CD14-positive monocyte (primary cell): ENCODE measurements around the gene CST4. TPM values are rescaled to one million over a fixed set of nuclear protein-coding genes. Genes with fewer than 3 reads are reported as not detected.
A peak's percentile ranks its signal among the peaks of the same experiment; 100 is the strongest.

Experiments used
- DNase-seq, 3 donors: peaks; one replicate each; pipeline ENCODE4 v3.0.0-alpha.2; 2011 to 2022
- H2AFZ ChIP-seq: 2 replicates; pipeline ENCODE4 v1.6.0; 2012; ENCODE audit warnings: mild to moderate bottlenecking, low read depth, low read length, inconsistent platforms; ENCODE audit not compliant: insufficient read depth, poor library complexity, severe bottlenecking
- H3K27ac ChIP-seq, 2 donors: 1 replicate in 1 of 2; 2 replicates in 1 of 2; pipeline ENCODE4 v1.5.1; 2012 to 2013; ENCODE audit warnings: low read length in 2 of 2, control low read depth in 1 of 2, inconsistent platforms in 1 of 2, low read depth in 1 of 2, mild to moderate bottlenecking in 1 of 2
- H3K27me3 ChIP-seq, 2 donors: one replicate each; pipeline versions ENCODE4 v1.6.0 to v1.6.1; 2011 to 2013; ENCODE audit warnings: low read length in 2 of 2; ENCODE audit not compliant: control insufficient read depth in 2 of 2, insufficient read depth in 2 of 2
- H3K36me3 ChIP-seq, 2 donors: replicated peaks in 1 of 2; 1 replicate in 1 of 2; 2 replicates in 1 of 2; pipeline versions ENCODE4 v1.5.1 to v1.6.1; 2012 to 2013; ENCODE audit warnings: low read length in 2 of 2, control low read depth in 1 of 2, inconsistent platforms in 1 of 2, mild to moderate bottlenecking in 1 of 2; ENCODE audit not compliant: insufficient read depth in 2 of 2, control insufficient read depth in 1 of 2
- H3K4me1 ChIP-seq, 2 donors: 1 replicate in 1 of 2; 2 replicates in 1 of 2; pipeline versions ENCODE4 v1.5.1 to v1.6.1; 2012 to 2013; ENCODE audit warnings: low read length in 2 of 2, control low read depth in 1 of 2, inconsistent platforms in 1 of 2, mild to moderate bottlenecking in 1 of 2, moderate library complexity in 1 of 2; ENCODE audit not compliant: insufficient read depth in 2 of 2, control insufficient read depth in 1 of 2
- H3K4me2 ChIP-seq: replicated peaks from 2 replicates; pipeline ENCODE3; 2012; ENCODE audit warnings: low read length, moderate library complexity, mild to moderate bottlenecking; ENCODE audit not compliant: poor library complexity, severe bottlenecking; ENCODE audit errors: extremely low read depth
- H3K4me3 ChIP-seq, 3 experiments: fragments of 200-600 bp in 1 of 3; sonication (generic) in 1 of 3; replicated peaks in 1 of 3; 1 replicate in 2 of 3; 2 replicates in 1 of 3; pipeline ENCODE4 v1.5.1; 2011 to 2013; ENCODE audit warnings: low read length in 3 of 3, mild to moderate bottlenecking in 3 of 3, control low read depth in 2 of 3, low read depth in 2 of 3, inconsistent platforms in 1 of 3, moderate library complexity in 1 of 3
- H3K79me2 ChIP-seq: 2 replicates; pipeline ENCODE4 v1.6.0; 2012; ENCODE audit warnings: mild to moderate bottlenecking, control low read depth, inconsistent platforms, low read length, moderate library complexity; ENCODE audit not compliant: insufficient read depth
- H3K9ac ChIP-seq: 2 replicates; pipeline ENCODE4 v1.6.0; 2017; ENCODE audit warnings: low read length, mild to moderate bottlenecking; ENCODE audit not compliant: insufficient read depth, poor library complexity, severe bottlenecking
- H3K9me3 ChIP-seq, 2 donors: replicated peaks in 1 of 2; 1 replicate in 1 of 2; 2 replicates in 1 of 2; pipeline versions ENCODE4 v1.5.1 to v1.6.1; 2012 to 2013; ENCODE audit warnings: low read length in 2 of 2, control low read depth in 1 of 2; ENCODE audit not compliant: control insufficient read depth in 1 of 2, insufficient read depth in 1 of 2
- H4K20me1 ChIP-seq: 2 replicates; pipeline ENCODE4 v1.6.0; 2012; ENCODE audit warnings: mild to moderate bottlenecking, low read length, control low read depth, moderate library complexity; ENCODE audit not compliant: insufficient read depth
- H3K27ac Mint-ChIP-seq, 7 donors: one replicate each; pipeline ENCODE4 v1.8.0; 2020; ENCODE audit warnings: mild to moderate bottlenecking in 7 of 7, mixed read lengths in 7 of 7, moderate library complexity in 6 of 7, inconsistent platforms in 2 of 7
- H3K27me3 Mint-ChIP-seq, 3 donors: one replicate each; pipeline ENCODE4 v1.8.0; 2021 to 2022; ENCODE audit warnings: low read depth in 3 of 3, mild to moderate bottlenecking in 3 of 3, mixed read lengths in 3 of 3, moderate library complexity in 3 of 3, inconsistent platforms in 1 of 3
- H3K36me3 Mint-ChIP-seq, 2 donors: one replicate each; pipeline ENCODE4 v1.8.0; 2020; ENCODE audit warnings: mixed read lengths in 2 of 2, inconsistent platforms in 1 of 2, mild to moderate bottlenecking in 1 of 2
- H3K4me1 Mint-ChIP-seq: one replicate; pipeline ENCODE4 v1.8.0; 2020; ENCODE audit warnings: mild to moderate bottlenecking, mixed read lengths
- H3K4me3 Mint-ChIP-seq, 2 donors: one replicate each; pipeline ENCODE4 v1.8.0; 2020; ENCODE audit warnings: mild to moderate bottlenecking in 2 of 2, mixed read lengths in 2 of 2, moderate library complexity in 1 of 2
- H3K9me3 Mint-ChIP-seq, 7 donors: one replicate each; pipeline ENCODE4 v1.8.0; 2020 to 2022; ENCODE audit warnings: mixed read lengths in 7 of 7, mild to moderate bottlenecking in 6 of 7, moderate library complexity in 6 of 7, inconsistent platforms in 2 of 7
- WGBS: methylation state at CpG from one replicate; pipeline ENCODE4 v1.1.5; 2013; ENCODE audit warnings: missing lambda C conversion rate; ENCODE audit not compliant: insufficient coverage; 5-methylcytosine and 5-hydroxymethylcytosine counted together
- intact Hi-C, 2 donors: fragments of 100-400 bp; cut with micrococcal nuclease; formaldehyde crosslinking; loops; one replicate each; pipeline versions ENCODE4 v1.15.0 to v1.15.1; 2023
- polyA plus RNA-seq, 3 donors: library from polyadenylated mRNA; depleted of rRNA in 1 of 3; unstranded in 2 of 3; stranded (reverse) in 1 of 3; fragments of 300-500 nt in 2 of 3; fragments of >200 nt in 1 of 3; fragmentation: Illumina TruSeq in 2 of 3; gene quantifications; 1 replicate in 2 of 3; 2 replicates in 1 of 3; pipeline ENCODE4 v1.2.3, GENCODE V29; 2012 to 2021
- TF ChIP-seq, protein P1 (sequence below): fragments of 200-600 bp; IDR thresholded peaks from one replicate; pipeline ENCODE4 v1.8.0; 2022; ENCODE audit warnings: antibody characterized with exemption, mild to moderate bottlenecking

CST4 gene
- polyA plus RNA-seq, 3 donors: not detected

DNA sequence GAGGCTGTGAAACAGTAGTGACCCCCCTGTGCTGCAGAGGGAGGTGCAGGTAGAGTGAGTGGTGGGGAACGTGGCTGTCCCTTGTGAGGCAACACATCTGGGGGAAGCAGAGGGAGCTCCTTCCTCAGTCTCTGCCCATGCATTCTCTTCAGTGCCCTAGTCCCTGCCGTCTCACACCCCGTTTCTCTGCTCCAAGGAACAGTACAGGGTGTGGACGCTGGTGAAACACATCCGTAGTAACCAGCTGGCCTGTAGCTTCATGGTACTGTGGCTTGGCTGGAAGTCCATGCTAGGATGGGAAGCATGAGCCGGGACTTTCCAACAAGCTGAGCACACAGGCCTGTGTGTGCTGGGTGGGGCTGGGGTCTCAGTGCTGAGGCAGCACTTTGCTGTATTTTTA is 25.7 kb downstream of the CST4 start:
- Histone ChIP-seq H3K4me1 (peaks cover 11 to 15% of the 10 kb centered on the region in 2 donors), H3K79me2 (no peaks in the 10 kb centered on the region), H4K20me1 (no peaks in the 10 kb centered on the region), H3K4me3 (no peak overlapping the region), H2AFZ (no peak overlapping the region), H3K27me3 (no peaks in the 10 kb centered on the region), H3K36me3 (no peaks in the 10 kb centered on the region), H3K27ac (no peak overlapping the region), H3K9ac (no peak overlapping the region), H3K9me3 (no peaks in the 10 kb centered on the region), H3K4me2 (no peak overlapping the region)
- WGBS: 100% methylated on average over 5 of the region's 6 CpGs
- DNase-seq: no peak
- Mint-ChIP-seq H3K4me3 (no peak overlapping the region), H3K27ac (no peak overlapping the region), H3K27me3 (peaks cover 0 to 2% (median 2%) of the 10 kb centered on the region in 3 donors), H3K9me3 (no peaks in the 10 kb centered on the region), H3K36me3 (no peaks in the 10 kb centered on the region), H3K4me1 (peaks cover 19% of the 10 kb centered on the region)
- intact Hi-C loops: no loop called here
- TF ChIP-seq, protein P1, sequence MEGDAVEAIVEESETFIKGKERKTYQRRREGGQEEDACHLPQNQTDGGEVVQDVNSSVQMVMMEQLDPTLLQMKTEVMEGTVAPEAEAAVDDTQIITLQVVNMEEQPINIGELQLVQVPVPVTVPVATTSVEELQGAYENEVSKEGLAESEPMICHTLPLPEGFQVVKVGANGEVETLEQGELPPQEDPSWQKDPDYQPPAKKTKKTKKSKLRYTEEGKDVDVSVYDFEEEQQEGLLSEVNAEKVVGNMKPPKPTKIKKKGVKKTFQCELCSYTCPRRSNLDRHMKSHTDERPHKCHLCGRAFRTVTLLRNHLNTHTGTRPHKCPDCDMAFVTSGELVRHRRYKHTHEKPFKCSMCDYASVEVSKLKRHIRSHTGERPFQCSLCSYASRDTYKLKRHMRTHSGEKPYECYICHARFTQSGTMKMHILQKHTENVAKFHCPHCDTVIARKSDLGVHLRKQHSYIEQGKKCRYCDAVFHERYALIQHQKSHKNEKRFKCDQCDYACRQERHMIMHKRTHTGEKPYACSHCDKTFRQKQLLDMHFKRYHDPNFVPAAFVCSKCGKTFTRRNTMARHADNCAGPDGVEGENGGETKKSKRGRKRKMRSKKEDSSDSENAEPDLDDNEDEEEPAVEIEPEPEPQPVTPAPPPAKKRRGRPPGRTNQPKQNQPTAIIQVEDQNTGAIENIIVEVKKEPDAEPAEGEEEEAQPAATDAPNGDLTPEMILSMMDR: no peak

DNA sequence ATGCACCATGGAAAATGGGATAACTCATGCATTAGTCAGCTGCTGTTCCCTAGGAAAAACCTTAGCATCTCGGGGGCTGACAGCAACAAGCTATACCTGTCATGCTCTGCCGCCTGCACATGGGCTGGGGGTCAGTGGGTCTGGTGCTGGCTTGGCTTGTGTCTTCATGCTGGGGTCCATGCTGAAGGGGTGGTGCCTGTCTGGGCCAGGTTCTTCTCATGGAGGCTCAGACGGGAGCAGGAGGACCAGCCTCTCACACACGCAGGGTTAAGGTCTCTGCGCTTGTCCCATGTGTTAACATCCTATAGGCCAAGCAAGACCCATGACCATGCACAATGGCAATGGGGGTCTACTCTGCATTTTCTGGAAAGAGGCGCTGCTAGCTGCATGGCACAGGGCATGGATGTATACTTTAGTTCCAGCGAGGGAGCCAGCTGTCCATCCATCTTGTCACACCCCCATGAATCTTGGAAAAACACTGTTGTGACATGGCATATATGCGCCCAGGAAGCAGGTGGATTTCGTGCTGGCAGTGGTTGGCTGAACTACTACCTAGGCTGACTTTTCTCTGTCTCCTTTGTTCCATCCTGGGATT is 26.5 kb downstream of the CST4 start:
- H3K27ac ChIP-seq: no peak overlapping the region
- H3K4me1 ChIP-seq: peaks cover 12 to 18% of the 10 kb centered on the region in 2 donors
- H3K79me2 ChIP-seq: no peaks in the 10 kb centered on the region
- TF ChIP-seq, protein P1: no peak
- no peak overlapping the region for H3K4me3 ChIP-seq
- no peak overlapping the region for H2AFZ ChIP-seq
- peaks cover 22% of the 10 kb centered on the region for H3K4me1 Mint-ChIP-seq
- H3K27ac Mint-ChIP-seq: peak overlapping the region in 1 of 7 donors; percentile 55
- peaks cover 0 to 2% (median 2%) of the 10 kb centered on the region in 3 donors for H3K27me3 Mint-ChIP-seq
- no peak overlapping the region for H3K4me3 Mint-ChIP-seq
- H3K4me2 ChIP-seq: no peak overlapping the region
- no peaks in the 10 kb centered on the region for H4K20me1 ChIP-seq
- no peak overlapping the region for H3K9ac ChIP-seq
- intact Hi-C loops: no loop called here
- no peaks in the 10 kb centered on the region for H3K36me3 Mint-ChIP-seq
- no peaks in the 10 kb centered on the region for H3K27me3 ChIP-seq
- H3K9me3 ChIP-seq: no peaks in the 10 kb centered on the region
- DNase-seq: no peak
- no peaks in the 10 kb centered on the region for H3K36me3 ChIP-seq
- H3K9me3 Mint-ChIP-seq: no peaks in the 10 kb centered on the region
- 98% methylated on average over 6 of the region's 9 CpGs for WGBS
